Esophagus muscularis mucosa (tissue), 4 donors: ENCODE data around the gene APOBEC3B. TPM values are rescaled to one million over a fixed set of nuclear protein-coding genes. Genes with fewer than 3 reads are reported as not detected.

Experiments used
- DNase-seq: peaks from one replicate; pipeline ENCODE4 v3.0.0-alpha.2; 2017; ENCODE audit errors: extremely low spot score
- H3K27ac ChIP-seq, 4 donors: fragments of 200-600 bp; sonication (generic); replicated peaks in 1 of 4; 1 replicate in 3 of 4; 2 replicates in 1 of 4; pipeline ENCODE4 v1.5.1; 2016 to 2019; ENCODE audit warnings: mild to moderate bottlenecking in 1 of 4
- H3K27me3 ChIP-seq, 4 donors: fragments of 200-600 bp; sonication (generic); one replicate each; pipeline versions ENCODE4 v1.5.1 to v1.6.0; 2016 to 2019
- H3K36me3 ChIP-seq, 4 donors: fragments of 200-600 bp; sonication (generic); one replicate each; pipeline ENCODE4 v1.5.1; 2016 to 2019
- H3K4me1 ChIP-seq, 4 donors: fragments of 200-600 bp; sonication (generic); one replicate each; pipeline ENCODE4 v1.5.1; 2016 to 2019
- H3K4me3 ChIP-seq, 4 donors: fragments of 200-600 bp; sonication (generic); 1 replicate in 2 of 4; 2 replicates in 2 of 4; pipeline ENCODE4 v1.5.1; 2016 to 2019; ENCODE audit warnings: mild to moderate bottlenecking in 4 of 4, moderate library complexity in 1 of 4
- H3K9me3 ChIP-seq, 4 donors: fragments of 200-600 bp; sonication (generic); 1 replicate in 3 of 4; 2 replicates in 1 of 4; pipeline ENCODE4 v1.5.1; 2016 to 2019
- EP300 ChIP-seq: sonication (generic); formaldehyde crosslinking; IDR thresholded peaks from one replicate; pipeline ENCODE4 v1.6.1; 2017; ENCODE audit warnings: antibody characterized with exemption
- POLR2A ChIP-seq: fragments of 450-650 bp; IDR thresholded peaks from one replicate; pipeline ENCODE4 v1.6.1; 2017; ENCODE audit warnings: antibody characterized with exemption, moderate library complexity, mild to moderate bottlenecking, low read depth
- POLR2AphosphoS5 ChIP-seq, 2 donors: sonication (generic); formaldehyde crosslinking; IDR thresholded peaks; one replicate each; pipeline ENCODE4 v1.6.1; 2017; ENCODE audit warnings: antibody characterized with exemption in 2 of 2
- WGBS: methylation state at CpG from one replicate; pipeline ENCODE4 v1.1.5; 2018; 5-methylcytosine and 5-hydroxymethylcytosine counted together
- intact Hi-C: fragments of 100-400 bp; cut with DNase I; formaldehyde crosslinking; loops from one replicate; pipeline ENCODE4 v1.15.1; 2023
- total RNA-seq, 4 donors: library from RNA; depleted of rRNA; stranded (reverse); fragments of >200 nt; gene quantifications; one replicate each; pipeline versions ENCODE4 v1.1.0 to v1.2.1, GENCODE V29; 2016
- TF ChIP-seq, protein P1 (sequence below), 3 experiments: fragments of 200-600 bp in 2 of 3; fragments of 450-650 bp in 1 of 3; sonication (generic) in 2 of 3; IDR thresholded peaks; one replicate each; pipeline ENCODE4 v1.5.1; 2017 to 2019; ENCODE audit warnings: antibody characterized with exemption in 3 of 3, mild to moderate bottlenecking in 2 of 3, moderate library complexity in 1 of 3

The APOBEC3B gene
- total RNA-seq, 4 donors from 2014 or later = 0.50 TPM; not detected in 3

DNA sequence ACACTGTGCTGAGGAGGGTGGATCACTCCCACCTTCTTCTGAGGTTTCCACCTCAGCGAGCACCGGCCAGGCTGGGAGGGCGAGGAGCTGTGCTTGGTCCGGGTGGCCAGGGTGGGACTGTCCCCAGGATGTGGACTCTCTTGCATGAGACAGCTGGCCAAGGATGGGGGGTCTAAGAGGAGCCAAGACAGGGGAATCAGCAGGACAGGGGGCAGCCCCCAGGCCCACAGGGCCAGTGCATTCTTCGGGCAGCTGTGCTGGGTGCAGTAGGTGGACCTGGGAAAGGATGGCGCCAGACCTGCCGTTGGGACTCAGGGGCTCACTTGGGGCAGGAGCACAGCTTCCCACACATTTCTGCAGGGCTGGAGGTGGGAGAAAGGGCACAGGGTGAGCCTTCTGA, 15.2 kb upstream of the APOBEC3B start:
- H3K9me3 ChIP-seq = no peaks in the 10 kb centered on the region
- no peak overlapping the region for H3K27ac ChIP-seq
- no CpG with 5 or more reads among the region's 7 CpGs for WGBS
- H3K4me3 ChIP-seq = no peak overlapping the region
- peaks cover 0 to 13% (median 0%) of the 10 kb centered on the region in 4 donors for H3K27me3 ChIP-seq
- intact Hi-C loops = no loop called here
- DNase-seq = no peak
- TF ChIP-seq EP300 (no peak), POLR2AphosphoS5 (IDR thresholded peaks at IDR 0.05) (no peak), POLR2A (no peak)
- TF ChIP-seq, protein P1, sequence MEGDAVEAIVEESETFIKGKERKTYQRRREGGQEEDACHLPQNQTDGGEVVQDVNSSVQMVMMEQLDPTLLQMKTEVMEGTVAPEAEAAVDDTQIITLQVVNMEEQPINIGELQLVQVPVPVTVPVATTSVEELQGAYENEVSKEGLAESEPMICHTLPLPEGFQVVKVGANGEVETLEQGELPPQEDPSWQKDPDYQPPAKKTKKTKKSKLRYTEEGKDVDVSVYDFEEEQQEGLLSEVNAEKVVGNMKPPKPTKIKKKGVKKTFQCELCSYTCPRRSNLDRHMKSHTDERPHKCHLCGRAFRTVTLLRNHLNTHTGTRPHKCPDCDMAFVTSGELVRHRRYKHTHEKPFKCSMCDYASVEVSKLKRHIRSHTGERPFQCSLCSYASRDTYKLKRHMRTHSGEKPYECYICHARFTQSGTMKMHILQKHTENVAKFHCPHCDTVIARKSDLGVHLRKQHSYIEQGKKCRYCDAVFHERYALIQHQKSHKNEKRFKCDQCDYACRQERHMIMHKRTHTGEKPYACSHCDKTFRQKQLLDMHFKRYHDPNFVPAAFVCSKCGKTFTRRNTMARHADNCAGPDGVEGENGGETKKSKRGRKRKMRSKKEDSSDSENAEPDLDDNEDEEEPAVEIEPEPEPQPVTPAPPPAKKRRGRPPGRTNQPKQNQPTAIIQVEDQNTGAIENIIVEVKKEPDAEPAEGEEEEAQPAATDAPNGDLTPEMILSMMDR (IDR thresholded peaks at IDR 0.05) = no peak
- no peaks in the 10 kb centered on the region for H3K36me3 ChIP-seq
- no peaks in the 10 kb centered on the region for H3K4me1 ChIP-seq

DNA sequence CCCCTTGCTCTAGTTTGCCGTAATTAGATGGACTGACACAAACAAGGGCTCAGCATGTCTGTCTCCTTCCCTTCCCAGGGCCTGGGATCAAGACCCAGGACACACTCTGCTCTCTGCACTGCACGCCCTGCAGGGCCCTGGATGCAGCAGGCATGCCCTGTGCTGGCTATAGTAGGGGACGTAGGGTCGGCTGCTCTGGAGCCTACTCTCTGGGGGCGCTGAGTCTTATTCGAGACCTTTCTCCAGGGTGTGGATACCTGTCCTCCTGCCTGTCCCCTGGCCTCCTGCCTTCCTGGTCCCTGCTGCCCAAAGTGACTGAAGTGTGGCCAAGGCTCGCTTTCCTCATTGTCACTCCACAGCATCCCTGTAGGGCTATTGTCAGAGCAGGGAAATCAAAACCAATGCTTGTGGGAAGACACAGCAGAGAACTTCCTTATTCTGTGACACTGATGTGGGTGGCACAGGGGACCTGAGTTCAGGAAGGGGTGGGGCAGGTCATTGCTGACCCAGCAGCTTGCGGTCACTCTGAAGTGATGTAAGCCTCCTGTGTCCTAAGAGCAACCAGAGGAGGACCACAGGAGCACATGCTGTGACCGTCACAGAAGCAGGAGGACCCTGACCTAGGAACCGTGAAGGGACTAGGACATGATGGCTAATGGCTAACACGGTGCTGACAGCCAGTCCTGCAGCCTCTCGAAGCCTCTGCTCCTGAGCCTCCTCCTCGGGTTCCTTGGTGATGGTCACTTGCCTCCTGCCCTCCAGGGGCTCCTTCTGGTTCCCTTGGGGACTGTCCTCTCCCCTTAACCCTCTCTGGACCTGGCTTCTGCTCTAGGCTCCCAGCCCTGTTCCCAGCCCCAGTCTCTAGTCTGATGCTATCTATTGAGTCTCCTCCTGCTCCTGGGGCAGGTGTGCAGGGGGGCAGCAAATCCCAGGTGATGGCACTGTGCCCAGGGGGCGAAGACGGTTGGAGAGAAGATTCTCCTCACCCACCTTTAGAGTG, 14.4 kb upstream of the APOBEC3B start:
- intact Hi-C loops = no loop called here
- H3K27me3 ChIP-seq = peaks cover 0 to 13% (median 0%) of the 10 kb centered on the region in 4 donors
- no CpG with 5 or more reads among the region's 15 CpGs for WGBS
- no peaks in the 10 kb centered on the region for H3K36me3 ChIP-seq
- peak in 1 of 2 donors; percentile 7 for TF ChIP-seq POLR2AphosphoS5 (IDR thresholded peaks at IDR 0.05)
- TF ChIP-seq, protein P1 (IDR thresholded peaks at IDR 0.05) = no peak
- H3K27ac ChIP-seq = no peak overlapping the region
- H3K9me3 ChIP-seq = no peaks in the 10 kb centered on the region
- DNase-seq = no peak
- H3K4me3 ChIP-seq = no peak overlapping the region
- no peaks in the 10 kb centered on the region for H3K4me1 ChIP-seq

DNA sequence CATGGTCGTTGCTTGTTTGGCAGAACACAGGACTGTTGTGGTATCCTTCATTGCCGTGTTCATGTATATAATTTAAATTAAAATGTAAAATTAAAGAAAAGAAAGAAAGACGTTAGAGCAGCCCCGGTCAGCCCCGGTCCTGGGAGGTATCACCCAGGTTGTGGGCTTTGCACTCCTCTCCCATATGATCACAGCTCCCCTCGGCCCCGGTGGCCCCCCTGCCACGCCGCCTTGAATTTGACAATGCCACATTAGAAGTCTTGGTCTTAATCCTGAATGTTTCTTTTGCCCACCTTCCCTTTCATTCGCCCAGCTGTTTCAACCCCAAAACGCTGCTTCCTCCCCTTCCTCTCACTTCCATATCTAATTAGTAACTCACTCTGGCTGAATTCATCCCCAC, 13.3 kb upstream of the APOBEC3B start:
- TF ChIP-seq EP300 (no peak), POLR2A (no peak), POLR2AphosphoS5 (IDR thresholded peaks at IDR 0.05) (no peak)
- TF ChIP-seq, protein P1 (IDR thresholded peaks at IDR 0.05) = no peak
- intact Hi-C loops = no loop called here
- Histone ChIP-seq H3K9me3 (no peaks in the 10 kb centered on the region), H3K4me1 (no peaks in the 10 kb centered on the region), H3K4me3 (no peak overlapping the region), H3K36me3 (no peaks in the 10 kb centered on the region), H3K27ac (no peak overlapping the region), H3K27me3 (peaks cover 0 to 13% (median 0%) of the 10 kb centered on the region in 4 donors)
- DNase-seq = no peak
- no CpG with 5 or more reads among the region's 11 CpGs for WGBS

DNA sequence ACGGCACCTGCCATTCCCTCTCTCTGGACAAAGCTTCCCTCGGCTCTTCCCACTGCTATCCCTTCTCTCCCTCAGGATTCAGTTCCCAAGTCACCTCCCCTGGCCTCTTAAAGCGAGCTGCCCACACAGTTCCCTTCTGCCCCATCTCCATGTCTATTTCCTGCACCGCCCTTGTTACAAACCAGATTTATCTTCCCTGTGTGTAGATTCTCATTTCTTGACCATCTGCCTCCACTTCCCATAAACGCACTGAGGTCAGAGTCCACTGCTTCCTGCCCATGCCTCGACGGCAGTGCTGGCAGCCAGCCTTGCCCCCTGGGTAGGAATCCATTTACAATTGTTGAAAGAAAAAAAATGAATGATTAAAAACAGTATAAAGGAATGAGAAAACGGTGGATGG, 11.6 kb upstream of the APOBEC3B start:
- Histone ChIP-seq H3K9me3 (no peaks in the 10 kb centered on the region), H3K27ac (no peak overlapping the region), H3K4me1 (no peaks in the 10 kb centered on the region), H3K27me3 (peaks cover 0 to 13% (median 0%) of the 10 kb centered on the region in 4 donors), H3K4me3 (no peak overlapping the region), H3K36me3 (no peaks in the 10 kb centered on the region)
- DNase-seq = no peak
- no peak for TF ChIP-seq EP300
- TF ChIP-seq POLR2A = no peak
- no peak for TF ChIP-seq POLR2AphosphoS5 (IDR thresholded peaks at IDR 0.05)
- TF ChIP-seq, protein P1 (IDR thresholded peaks at IDR 0.05) = no peak
- WGBS = no CpG with 5 or more reads among the region's 8 CpGs
- intact Hi-C loops = no loop called here
